ENCODE measurements around the gene CNP.

CNP gene

DNA sequence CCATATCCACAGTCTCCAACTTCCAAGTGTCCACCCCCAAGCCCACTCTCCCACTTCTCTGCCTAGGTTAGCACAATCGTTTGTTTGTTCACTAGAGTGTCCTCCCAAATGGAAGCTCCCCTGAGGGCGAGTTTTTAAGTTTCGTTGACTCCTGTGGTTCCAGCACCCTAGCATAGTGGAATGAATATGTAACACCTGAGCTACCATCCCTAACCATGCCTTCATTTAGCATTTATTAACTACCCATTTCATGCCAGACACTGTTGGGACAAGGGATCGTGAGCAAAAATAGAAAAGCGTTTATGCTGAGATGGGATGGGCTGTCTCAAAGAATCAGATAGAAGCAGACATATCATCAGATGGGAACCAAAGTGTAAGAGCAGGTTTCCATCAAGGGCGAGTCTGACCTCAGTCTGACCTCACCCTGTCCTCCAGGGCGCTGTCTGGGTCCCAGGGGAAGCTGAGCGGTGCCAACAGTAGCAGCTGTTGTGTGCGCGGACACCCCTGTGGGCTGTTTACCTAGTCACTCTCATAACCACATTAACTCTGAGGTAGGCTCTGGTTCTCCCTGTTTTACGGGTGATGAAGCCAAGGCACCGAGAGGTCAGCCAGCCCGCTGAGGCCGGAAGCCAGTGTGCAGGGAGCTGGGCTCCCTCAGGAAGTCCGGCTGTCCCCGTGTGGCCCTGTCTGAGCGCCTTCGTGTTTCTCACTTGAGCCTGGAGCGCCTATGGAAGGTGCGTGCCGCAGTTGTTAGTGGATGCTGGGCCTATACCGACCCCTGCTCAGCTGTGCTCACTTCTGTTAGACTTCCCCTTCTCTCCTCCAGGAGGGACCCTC lies 6.2 kb downstream of the CNP start:
- DNase-seq (ENCODE audit: low spot score) = peak; percentile 89

DNA sequence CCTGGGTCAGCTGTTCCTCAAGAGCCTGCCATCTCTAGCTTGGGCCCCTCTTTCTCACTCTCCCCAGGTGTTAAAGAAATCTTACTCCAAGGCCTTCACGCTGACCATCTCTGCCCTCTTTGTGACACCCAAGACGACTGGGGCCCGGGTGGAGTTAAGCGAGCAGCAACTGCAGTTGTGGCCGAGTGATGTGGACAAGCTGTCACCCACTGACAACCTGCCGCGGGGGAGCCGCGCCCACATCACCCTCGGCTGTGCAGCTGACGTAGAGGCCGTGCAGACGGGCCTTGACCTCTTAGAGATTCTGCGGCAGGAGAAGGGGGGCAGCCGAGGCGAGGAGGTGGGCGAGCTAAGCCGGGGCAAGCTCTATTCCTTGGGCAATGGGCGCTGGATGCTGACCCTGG lies 6.8 kb downstream of the CNP start:
- DNase-seq (ENCODE audit: low spot score) = no peak

DNA sequence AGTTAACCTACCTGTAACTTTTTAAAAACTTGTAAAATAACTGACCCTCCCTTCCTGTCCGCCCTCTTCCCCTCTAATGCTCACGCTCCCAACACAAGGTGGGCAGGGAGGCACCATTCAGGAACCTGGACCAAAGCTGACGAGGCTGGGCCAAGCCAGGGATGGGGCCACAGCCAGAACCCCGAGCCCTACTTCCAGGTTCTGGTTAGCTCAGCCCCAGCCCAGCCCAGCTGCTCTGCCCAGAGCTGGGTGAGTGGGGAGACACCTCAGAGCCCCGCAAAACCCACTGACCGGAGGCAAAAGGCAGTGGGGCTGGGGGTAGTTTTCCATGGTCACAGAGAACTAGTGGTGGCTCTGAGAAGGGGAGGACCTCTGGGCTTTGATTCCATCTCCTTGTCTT lies 7.4 kb downstream of the CNP start:
- no peak for DNase-seq (ENCODE audit: low spot score)

DNA sequence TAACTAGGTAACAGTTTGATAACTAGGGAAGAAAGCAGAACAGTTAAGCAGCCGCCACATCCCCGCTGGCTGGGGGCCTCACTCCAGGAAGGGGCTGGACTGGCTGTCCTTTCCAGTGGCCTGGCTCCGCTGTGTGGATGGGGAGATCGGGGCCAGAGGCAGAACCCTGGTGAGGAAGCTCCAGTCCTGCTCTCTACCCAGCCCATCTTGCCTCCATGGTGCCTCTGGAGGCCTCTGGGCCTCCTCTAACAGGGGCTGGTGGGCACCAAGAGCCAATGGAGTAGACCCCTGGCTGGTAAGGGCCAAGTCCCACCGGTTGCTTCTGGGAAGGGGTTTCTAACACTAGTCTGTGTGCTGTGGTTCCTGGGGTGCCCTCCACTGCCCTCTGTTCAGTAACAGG lies 8.1 kb downstream of the CNP start:
- no peak for DNase-seq (ENCODE audit: low spot score)

DNA sequence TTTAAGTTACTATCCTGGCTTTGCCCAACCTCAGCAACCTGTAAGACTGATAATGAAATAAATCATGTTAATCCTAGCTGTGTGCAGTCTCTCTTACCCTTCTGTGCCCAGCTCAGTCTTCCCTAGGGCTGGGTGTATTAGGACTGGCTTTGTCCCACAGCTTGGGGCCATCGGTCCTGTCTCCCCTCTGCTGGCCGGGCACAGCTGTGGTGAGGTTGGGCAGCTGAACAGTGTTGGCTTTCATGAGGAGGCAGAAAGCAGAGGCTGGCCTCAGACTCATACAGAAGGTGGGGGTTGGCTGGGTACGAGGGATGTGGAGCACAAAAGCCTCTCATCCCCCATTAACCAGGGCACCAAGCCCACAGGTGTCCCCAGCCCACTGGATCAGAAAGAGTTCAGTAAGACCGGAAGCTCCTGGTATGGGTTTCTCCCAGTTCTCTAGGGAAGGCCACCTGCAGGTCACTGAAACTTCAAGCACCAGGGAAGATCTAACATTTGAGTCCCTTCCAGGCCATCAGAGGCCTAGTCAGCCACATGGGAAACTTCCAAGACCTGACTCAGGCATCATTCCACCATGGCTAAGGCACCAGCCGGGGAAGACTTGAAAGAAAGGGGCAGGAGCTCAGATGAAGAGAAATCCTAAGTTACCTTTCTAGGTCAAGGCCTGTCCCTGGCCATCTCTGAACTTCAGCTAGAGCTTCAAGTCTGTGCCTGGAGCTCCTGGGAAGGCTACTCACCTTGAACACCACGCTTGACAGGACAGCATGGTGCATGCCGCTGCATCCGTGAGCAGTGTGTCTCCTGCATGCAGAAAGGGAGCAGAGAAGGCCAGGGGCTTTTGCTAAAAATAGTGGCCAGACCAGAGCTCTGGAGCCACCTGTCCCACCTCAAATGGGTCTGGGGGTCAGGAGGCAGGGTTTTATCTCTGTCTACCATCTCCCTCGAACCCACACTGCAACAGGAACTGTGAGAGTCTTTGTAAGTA lies 8.8 kb downstream of the CNP start:
- peak; percentile 26 for DNase-seq (ENCODE audit: low spot score)

DNA sequence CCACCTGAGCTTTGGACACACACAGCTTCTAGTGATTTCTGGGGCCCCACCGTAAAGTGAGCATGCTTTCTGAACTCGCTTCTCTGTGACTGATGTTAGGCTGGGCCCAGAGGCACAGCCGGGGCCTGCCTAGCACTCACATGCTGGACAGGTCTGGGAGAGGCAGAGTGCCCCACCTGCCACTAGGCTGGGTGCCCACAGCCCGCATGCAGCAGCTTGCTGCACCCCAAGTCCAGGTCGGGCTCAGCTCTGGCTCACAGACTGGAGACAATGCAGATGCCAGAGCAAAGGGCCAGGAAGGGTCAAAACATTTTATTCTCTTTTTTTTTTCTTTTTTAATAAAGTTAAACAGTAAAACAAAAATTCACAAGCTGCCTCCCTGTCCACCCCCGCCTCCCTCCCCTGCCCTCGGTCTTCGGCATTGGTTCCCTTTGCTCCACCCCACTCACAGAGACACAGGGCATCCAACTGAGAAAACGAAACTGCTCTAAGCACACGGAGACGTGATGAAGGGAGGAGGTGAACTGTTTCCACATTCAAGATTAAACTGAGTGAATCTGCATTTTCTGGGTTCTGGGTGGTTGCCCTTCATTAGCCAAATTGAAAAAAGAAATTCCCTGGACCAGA lies 9.7 kb downstream of the CNP start:
- peak; percentile 50 for DNase-seq (ENCODE audit: low spot score)

DNA sequence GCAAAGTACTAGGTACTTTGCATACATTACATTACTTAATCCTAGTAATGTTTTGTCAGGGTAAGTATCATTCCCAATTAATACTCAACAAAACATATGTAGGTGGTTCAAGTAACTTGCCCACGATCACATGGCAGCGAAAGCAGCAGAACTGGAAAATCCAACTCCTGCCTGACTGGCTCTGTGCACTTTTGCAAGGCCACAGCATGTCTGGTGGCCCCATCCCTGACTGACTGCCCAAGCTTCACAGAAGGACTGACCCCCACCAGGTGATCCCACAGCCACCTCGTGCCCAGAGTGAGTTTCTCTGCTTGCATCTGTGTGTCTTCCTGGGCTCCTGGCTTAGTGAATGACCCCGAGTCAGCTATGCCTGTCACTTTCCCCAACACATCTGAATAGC lies 11.4 kb downstream of the CNP start:
- no peak for DNase-seq (ENCODE audit: low spot score)

DNA sequence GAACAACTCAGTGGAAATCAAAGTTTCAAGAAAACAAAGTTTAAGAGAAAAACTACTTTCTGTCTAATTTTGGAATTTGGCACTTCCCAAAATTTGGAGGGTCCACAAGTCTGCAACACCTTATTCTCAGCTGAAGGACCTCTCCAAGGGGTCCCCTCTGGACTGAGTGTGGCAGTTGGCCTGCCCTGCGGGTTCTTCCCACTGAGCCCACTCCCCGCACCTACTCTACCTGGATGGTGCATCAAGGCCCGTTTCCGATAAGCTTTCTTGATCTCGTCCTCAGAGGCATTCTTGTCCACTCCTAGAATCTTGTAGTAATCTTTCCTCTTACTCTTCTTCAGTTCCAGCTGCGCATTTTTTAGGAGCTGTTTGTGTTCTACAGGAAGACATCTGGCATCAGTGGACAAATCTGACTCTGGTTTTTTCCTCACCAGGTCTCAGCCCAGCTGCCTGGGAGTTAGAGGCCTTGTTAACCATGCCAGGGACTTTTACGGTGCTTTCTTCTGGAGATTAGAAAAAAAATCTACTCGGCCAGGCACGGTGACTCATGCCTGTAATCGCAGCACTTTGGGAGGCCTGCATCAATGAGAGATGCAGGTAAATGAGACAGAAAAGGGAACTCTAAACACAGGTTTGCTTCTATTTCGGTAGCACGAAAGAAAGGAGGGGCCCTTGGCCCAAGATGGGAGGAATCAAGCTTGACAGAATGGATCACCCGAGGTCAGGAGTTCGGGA lies 15.6 kb downstream of the CNP start:
- DNase-seq (ENCODE audit: low spot score) = peak; percentile 23

DNA sequence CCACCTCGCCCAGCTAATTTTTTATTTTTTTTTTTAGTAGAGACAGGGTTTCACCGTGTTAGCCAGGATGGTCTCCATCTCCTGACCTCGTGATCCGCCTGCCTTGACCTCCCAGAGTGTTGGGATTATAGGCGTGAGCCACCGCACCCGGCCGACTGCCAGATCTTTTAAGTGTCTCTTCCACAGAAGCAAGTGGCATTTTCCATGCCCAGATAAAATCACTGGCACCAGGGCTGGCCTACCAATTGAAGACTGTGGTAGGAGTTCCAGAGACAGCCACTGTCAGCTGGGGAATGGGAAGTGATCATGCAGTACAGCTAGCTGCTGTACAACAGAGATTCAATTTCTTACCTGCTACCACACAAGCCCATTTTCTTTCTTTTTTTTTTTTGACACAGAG lies 17.9 kb downstream of the CNP start:
- no peak for DNase-seq (ENCODE audit: low spot score)

DNA sequence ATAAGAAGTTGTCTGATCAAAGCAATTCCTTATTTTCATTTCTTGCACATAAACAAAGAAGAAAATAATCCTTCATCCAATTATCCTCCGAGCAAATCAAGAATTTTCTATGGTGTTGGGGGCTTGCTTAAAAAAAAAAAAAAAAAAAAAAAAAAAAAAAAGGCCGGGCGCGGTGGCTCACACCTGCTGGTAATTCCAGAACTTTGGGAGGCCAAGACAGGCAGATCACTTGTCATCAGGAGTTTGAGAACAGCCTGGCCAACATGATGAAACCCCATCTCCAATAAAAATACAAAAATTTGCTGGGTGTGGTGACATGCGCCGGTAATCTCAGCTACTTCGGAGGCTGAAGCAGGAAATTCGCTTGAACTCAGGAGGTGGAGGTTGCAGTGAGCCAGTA lies 19.3 kb downstream of the CNP start:
- no peak for DNase-seq (ENCODE audit: low spot score)

DNA sequence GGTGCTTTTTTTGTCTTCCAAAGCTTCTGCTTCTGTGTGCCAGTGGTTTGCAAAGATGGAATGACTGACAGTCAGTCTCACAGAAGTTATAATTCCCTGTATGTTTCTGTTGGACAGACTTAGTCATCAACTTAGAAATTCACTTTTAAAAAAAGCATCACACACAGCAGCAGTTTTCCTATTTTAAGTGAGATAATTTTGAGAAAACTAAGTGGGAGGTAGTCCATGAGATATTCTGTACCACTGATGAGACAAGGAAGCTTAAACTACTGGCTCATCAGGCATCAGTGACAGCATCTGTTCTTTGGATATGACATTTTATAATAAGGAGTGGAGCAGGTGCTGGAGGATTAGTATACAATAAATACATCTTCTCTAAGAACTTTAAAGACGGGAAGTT lies 20.0 kb downstream of the CNP start:
- no peak for DNase-seq (ENCODE audit: low spot score)

DNA sequence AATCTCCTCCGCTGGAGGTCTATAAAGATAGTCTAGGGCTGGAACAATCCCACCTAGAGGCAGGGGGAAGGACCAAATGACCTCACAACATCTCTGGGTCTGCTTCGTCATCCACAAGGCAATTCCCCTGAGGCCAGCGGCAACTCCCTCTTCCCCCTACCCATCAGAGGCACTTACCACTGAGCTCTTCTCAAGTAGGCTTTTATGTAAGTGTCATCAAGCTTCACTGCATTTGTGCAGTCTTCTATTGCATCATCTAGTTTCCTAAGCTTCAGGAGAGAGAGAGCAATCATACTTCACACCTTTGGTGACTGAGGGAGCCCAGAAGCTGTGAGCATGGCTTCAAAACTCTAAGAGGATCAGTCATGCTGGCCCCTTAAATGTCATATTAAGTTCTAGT lies 21.0 kb downstream of the CNP start:
- DNase-seq (ENCODE audit: low spot score) = no peak

DNA sequence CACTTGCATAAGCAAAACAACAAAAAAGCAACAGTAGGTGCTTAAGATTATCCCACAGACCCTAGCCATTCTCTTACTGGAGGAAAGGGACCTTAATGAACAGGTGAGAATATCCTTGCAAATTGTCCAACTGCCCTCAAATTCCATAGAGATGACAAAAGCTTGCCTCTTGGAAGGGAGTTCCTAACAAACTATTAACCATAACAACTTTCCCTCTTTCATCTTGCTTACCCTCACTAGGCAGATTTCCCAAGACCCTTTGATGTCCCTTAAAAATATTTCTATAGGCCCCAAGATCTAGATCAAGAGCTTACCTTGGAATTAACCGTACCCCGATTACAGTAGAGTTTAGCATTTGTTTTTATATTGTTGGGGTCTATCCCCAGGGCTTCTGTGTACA lies 21.8 kb downstream of the CNP start:
- no peak for DNase-seq (ENCODE audit: low spot score)

DNA sequence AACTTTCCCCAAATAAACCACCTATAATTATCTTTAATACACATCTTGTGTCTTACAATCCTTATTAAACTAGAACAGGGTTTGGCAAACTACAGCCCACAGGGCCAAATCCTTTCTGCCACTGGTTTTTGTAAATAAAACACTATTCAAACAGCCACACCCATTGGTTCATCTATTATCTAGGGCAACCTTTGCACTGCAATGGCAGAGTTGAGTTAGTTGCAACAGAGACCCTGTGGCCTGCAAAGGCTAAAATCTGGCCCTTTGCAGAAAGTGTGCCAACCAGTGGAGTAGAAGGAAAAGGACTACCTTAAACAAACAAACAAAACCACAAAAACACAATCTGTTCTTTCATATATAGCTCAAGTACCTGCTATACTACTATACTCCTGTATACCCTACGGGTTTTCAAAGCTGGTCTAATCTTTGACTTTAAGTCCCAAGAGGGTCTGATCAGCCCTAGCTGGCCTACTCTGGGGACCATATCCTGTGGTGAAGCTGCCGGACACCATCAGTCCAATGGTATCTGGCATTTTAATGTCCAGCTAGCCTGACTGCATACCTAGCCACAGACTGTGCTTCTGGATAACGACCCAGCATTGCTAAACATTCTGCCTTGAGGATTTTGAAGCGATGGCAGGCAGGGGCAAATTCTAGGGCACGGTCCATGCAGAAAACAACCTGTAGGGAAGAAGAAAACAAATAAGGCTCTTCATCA lies 23.3 kb downstream of the CNP start:
- DNase-seq (ENCODE audit: low spot score) = no peak

DNA sequence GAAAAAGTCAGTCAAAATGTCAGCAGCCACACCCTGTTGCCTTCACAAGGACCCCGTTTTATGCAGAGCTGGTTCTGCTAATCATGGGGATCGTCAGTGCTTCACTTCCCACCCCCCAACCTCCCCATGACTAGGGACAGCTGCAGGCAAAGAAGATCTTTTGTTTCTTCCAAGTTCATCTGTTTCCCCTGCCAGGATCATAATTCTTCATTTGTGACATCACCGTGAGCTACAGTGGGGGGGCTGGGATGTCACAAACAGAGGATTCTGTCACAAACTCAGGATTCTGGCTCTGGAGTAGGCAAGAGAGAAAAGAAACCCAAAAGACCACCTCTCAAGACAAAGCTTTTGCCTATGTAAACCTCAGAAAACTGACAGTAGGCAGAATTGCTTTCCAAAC lies 26.0 kb downstream of the CNP start:
- DNase-seq (ENCODE audit: low spot score) = no peak

DNA sequence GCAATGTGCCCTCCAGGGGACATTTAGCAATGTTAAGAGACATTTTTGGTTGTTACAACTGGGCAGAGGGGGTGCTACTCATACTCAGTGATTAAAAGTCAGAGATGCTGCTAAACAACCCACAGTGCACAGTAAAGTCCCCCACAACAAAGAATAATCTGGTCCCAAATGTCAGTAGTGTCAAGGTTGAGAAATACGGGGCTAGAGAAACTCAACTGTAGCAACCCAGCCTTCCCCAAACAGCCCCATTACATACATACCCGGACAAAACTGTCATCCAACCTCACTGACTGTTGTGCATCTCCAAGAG lies 30.2 kb downstream of the CNP start:
- DNase-seq (ENCODE audit: low spot score) = no peak

DNA sequence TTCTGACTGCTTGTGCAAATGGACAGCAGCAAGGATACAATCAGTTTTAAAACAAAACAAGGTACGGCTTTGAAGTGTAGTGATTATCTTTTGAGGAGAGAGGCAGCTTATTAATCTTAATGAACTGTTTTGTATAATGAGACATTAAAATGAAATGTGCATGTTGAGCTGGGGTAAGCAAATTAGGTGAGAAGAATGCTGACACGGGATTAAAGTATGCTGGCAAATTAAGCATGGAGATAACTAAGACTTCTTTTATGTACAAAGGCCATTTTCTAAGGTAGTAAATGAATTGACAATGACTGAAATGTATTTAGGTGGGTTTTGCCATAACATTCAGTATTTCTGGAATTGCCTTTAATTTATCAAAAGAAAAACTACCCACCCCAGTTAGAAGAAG lies 31.9 kb downstream of the CNP start:
- no peak for DNase-seq (ENCODE audit: low spot score)

DNA sequence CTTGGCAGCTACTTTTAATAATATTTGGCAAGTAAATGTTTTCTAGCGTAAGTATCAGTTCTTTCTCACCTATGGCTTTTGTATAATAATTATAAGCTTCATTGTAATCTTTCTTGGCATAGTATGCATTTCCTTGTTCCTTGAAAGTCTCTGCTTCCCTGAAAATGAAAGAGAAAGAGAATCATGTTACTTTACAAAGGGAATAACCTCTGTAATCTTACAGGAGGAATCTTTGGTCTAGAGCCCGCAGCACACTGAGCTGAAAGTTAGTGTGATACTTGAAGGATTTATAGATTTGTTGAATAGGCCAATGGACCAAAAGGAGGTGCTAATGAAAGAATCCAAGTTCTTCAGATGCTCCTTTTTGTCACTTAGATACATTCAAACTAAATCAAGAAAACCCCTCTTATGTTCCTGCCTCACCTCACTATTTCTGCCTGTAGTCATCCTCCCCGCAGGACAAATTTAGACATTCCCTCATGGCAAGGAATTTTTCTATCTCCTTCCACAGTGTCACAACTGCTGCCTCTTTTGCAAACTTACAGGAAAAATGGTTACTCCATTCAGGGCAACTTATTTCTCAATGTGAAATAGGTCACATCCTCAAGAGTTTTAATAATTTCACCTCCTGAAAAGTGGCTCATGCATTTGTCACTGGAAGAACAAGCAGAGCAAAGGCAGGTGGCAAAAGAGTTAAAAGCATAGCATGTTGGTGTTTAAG lies 34.0 kb downstream of the CNP start:
- DNase-seq (ENCODE audit: low spot score) = no peak

DNA sequence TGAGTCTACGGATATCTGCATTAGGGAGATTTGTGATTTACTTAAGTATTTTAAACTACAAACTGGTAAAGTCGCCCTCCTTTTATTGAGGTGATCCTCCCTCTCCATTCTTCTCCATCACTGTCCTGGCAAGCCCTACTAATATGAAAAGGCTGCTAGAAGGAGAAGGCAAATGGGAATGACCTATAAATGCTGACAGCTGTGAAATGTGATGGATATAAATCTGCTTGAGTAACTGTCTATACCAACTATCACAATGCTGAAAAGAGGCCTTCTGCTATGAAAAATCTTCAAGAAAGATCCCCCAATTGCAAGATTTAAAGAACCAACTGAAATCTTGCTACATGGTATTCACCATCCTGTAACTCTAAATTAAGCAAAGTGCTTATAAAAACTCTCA lies 35.1 kb downstream of the CNP start:
- DNase-seq (ENCODE audit: low spot score) = no peak

DNA sequence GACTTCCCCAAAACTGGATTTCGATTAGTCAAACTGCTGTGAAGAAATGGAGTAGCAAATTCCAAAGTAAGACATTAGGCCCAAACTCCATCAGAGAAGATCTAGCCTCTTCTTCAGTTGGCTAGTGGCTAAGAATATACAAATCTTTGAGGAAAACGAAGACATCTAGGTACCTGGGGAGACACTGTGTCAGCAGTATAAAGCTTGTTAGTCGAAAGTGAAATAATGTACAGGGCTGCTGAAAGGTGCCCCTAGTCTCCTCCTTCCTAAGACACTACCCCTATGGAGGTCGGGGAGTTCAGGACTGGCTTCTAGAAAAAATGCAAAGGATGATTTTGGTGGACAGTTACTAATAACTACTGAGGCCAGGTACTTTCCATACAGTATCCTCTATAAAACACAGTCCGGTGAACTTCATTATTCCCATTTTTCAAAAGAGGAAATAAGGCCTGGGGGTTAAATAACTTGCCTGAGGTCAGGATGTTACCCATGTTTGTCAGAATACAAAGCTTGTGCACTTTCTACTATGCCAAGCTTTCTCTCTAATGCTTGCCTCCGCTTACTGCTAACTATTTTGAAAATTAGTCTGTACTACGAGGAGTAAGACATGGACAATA lies 35.7 kb downstream of the CNP start:
- DNase-seq (ENCODE audit: low spot score) = no peak
